Measurements from ENCODE around the gene PLD5. TPM values are rescaled to one million over a fixed set of nuclear protein-coding genes. Genes with fewer than 3 reads are reported as not detected.
"Not testable (repeated sequence)": the region's sequence is repeated elsewhere in the genome, so short reads cannot be mapped to it uniquely, and the experiment has no call there.

Gene PLD5
- total and polyA plus RNA-seq, 9 donors, result 0.35 to 6.2 (median 1.1) TPM

DNA sequence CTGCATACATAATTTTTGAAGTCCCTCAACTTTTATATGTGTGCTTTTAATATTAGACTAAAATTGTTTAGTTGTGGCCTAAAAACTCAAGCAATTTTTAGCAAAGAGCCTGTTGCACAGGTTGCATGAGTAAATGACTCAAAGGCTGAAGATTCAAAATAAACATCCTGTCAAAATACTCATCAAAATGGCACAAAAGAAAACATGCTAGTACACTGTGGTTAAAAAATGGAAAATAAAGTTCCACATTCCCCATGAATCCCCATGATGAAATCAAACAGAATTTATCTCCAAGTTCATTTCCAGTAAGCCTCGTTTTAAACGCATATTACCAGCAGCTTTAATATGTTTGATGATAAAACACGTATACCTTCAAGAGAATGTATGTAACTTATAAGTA is 295.5 kb downstream of the PLD5 start:
- no peaks in the 10 kb centered on the region for H3K4me1 ChIP-seq (ENCODE audit: insufficient read depth)
- no peak for DNase-seq
- no peaks in the 10 kb centered on the region for H3K27me3 ChIP-seq
- no peak overlapping the region for H3K27ac ChIP-seq
- no peaks in the 10 kb centered on the region for H3K9me3 ChIP-seq
- 75 to 86% (median 83%) methylated on average over 3 of the region's 3 CpGs for WGBS, 3 donors
- TF ChIP-seq POLR2A (IDR thresholded peaks at IDR 0.05), result no peak
- TF ChIP-seq EP300 (IDR thresholded peaks at IDR 0.05), result no peak
- TF ChIP-seq, protein P1, sequence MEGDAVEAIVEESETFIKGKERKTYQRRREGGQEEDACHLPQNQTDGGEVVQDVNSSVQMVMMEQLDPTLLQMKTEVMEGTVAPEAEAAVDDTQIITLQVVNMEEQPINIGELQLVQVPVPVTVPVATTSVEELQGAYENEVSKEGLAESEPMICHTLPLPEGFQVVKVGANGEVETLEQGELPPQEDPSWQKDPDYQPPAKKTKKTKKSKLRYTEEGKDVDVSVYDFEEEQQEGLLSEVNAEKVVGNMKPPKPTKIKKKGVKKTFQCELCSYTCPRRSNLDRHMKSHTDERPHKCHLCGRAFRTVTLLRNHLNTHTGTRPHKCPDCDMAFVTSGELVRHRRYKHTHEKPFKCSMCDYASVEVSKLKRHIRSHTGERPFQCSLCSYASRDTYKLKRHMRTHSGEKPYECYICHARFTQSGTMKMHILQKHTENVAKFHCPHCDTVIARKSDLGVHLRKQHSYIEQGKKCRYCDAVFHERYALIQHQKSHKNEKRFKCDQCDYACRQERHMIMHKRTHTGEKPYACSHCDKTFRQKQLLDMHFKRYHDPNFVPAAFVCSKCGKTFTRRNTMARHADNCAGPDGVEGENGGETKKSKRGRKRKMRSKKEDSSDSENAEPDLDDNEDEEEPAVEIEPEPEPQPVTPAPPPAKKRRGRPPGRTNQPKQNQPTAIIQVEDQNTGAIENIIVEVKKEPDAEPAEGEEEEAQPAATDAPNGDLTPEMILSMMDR (IDR thresholded peaks at IDR 0.05), result no peak
- H3K4me3 ChIP-seq, result no peak overlapping the region
- no peaks in the 10 kb centered on the region for H3K36me3 ChIP-seq
- intact Hi-C loops (cut with DNase I), result no loop called here

DNA sequence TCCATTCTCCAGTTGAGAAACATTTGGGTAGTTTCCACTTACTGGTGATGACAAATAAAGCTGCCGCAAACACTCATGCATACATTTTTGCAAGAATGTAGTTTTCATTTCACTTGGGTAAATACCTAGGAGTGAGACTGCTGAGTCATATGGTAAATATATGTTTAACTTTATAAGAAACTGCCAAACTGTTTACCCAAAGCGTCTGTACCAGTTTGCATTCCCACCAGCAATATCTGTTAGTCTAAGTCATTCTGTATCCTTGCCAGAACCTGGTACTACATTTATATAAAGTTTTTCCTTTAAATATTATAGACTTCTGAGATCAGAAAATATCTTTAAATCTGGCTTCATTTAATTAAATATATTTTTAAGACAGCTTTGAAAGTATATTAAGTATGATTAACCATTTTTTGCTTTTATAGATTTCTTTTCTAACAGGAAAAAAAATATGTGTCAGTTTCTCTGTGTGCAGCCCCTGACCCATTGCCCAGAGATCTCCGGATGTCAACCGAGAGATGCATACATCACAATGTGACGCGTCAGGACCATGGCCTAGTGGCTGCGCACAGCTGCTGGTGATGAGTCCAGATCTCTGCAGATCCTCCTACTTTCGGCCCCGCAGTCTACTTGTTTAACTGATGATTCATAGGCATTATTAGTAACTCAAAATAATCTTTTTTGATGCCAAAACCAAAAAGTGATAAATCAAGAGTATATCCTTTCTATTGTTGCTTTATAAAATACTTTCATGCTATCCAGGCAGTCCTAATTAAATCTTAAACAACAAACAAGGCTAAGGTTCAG is 298.5 kb downstream of the PLD5 start:
- Histone ChIP-seq H3K9me3 (no peaks in the 10 kb centered on the region), H3K36me3 (no peaks in the 10 kb centered on the region), H3K4me3 (no peak overlapping the region), H3K27me3 (no peaks in the 10 kb centered on the region), H3K27ac (no peak overlapping the region), H3K4me1 (ENCODE audit: insufficient read depth) (no peaks in the 10 kb centered on the region)
- 84 to 89% (median 86%) methylated on average over 9 of the region's 9 CpGs for WGBS, 3 donors
- no peak for DNase-seq
- no peak for TF ChIP-seq EP300 (IDR thresholded peaks at IDR 0.05)
- intact Hi-C loops (cut with DNase I), result no loop called here

DNA sequence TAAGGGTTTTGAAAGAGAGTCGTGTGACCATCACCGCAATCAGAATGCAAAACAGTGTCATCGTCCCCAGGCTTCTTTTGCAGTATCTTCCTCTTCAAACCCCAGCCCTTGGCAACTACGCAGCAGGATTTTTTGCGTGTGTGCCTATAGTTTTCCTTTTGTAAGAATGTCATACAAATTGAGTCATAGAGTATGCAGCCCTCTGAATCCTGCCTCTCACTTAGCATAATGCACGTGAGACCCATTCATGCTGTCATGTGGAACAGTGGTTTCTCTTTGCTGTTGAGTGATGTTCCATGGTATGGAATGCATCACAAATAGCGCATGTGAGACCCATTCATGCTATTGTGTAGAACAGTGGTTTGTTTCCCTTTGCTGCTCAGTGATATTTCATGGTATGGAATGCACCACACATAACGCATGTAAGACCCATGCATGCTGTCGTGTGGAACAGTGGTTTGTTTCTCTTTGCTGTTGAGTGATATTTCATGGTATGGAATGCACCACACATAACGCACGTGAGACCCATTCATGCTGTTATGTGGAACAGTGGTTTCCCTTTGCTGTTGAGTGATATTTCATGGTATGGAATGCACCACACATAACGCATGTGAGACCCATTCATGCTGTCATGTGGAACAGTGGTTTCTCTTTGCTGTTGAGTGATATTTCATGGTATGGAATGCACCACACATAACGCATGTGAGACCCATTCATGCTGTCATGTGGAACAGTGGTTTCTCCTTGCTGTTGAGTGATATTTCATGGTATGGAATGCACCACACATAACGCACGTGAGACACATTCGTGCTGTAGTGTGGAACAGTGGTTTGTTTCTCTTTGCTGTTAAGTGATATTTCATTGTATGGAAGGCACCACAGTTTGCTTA is 299.4 kb downstream of the PLD5 start:
- H3K4me1 ChIP-seq (ENCODE audit: insufficient read depth); H3K4me3 ChIP-seq; intact Hi-C loops (cut with DNase I); H3K36me3 ChIP-seq; H3K27ac ChIP-seq; H3K27me3 ChIP-seq; H3K9me3 ChIP-seq; DNase-seq: not testable (repeated sequence)
- 89 to 95% (median 89%) methylated on average over 13 to 16 of the region's 16 CpGs for WGBS, 3 donors

DNA sequence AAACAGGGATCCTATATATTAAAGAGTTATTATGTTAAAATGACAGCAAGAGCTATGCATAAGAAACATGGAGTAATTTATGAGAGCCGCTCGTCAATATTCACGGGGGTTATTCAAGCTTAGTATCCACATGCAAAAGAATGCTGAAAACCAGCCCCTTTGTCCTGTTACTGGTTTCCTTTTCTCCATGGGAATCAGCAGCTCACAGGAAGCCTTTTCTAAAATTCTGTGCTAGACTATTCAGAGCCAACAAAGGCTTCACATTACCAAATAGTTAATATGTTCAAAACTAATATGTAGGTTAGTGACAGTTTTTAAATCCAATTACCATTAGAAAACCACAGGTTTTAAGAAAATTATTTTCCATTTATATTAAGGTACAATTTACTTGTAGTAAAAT is 300.0 kb downstream of the PLD5 start:
- H3K9me3 ChIP-seq, result no peaks in the 10 kb centered on the region
- no peaks in the 10 kb centered on the region for H3K27me3 ChIP-seq
- TF ChIP-seq, protein P1 (IDR thresholded peaks at IDR 0.05), result no peak
- TF ChIP-seq EP300 (IDR thresholded peaks at IDR 0.05) (no peak), POLR2A (IDR thresholded peaks at IDR 0.05) (no peak)
- no peak overlapping the region for H3K4me3 ChIP-seq
- no peaks in the 10 kb centered on the region for H3K4me1 ChIP-seq (ENCODE audit: insufficient read depth)
- no peak overlapping the region for H3K27ac ChIP-seq
- WGBS, 3 donors, result 80 to 82% (median 81%) methylated on average over 3 of the region's 3 CpGs
- intact Hi-C loops (cut with DNase I), result no loop called here
- no peak for DNase-seq
- no peaks in the 10 kb centered on the region for H3K36me3 ChIP-seq

DNA sequence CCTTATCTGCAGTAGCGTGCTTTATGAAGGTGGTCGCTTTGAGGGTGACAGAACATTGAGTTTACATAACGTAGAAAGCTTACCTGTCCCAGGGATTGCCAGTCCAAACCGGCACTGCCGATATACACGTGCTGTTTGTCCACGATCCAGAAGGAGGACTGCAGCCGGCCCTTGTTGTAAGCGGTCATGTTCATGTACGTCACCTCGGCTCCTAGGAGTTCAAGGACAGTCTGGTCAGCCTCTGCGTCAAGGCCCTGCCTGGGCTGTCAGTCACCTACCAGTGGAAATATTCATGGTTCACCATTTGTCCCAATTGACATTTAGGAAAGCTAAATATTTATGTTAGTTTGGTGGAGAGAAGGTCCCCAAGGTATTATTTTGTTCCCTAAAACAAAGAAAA is 304.6 kb downstream of the PLD5 start:
- Histone ChIP-seq H3K4me3 (no peak overlapping the region), H3K27me3 (no peaks in the 10 kb centered on the region), H3K4me1 (ENCODE audit: insufficient read depth) (no peaks in the 10 kb centered on the region), H3K9me3 (no peaks in the 10 kb centered on the region), H3K36me3 (no peaks in the 10 kb centered on the region), H3K27ac (no peak overlapping the region)
- DNase-seq, result no peak
- intact Hi-C loops (cut with DNase I), result no loop called here
- TF ChIP-seq, protein P1 (IDR thresholded peaks at IDR 0.05), result no peak
- no peak for TF ChIP-seq POLR2A (IDR thresholded peaks at IDR 0.05)
- no peak for TF ChIP-seq EP300 (IDR thresholded peaks at IDR 0.05)
- WGBS, 3 donors, result 82 to 93% (median 83%) methylated on average over 12 of the region's 12 CpGs

All from ovary (tissue), 9 donors.